GM23338 (cell line): ENCODE results near the gene BNIP1.

Experiments
- EZH2 ChIP-seq: fragments of 200-600 bp; sonication (generic); IDR thresholded peaks from one replicate; pipeline ENCODE4 v1.8.0; 2017; ENCODE audit warnings: antibody characterized with exemption, mild to moderate bottlenecking, low read depth; ENCODE audit not compliant: unreplicated experiment
- EZH2phosphoT487 ChIP-seq: fragments of 200-600 bp; sonication (generic); IDR thresholded peaks from one replicate; pipeline ENCODE4 v1.8.1; 2018; ENCODE audit warnings: antibody characterized with exemption; ENCODE audit not compliant: unreplicated experiment
- POLR2AphosphoS5 ChIP-seq: IDR thresholded peaks from 2 replicates; pipeline ENCODE4 v1.6.1; 2016; ENCODE audit warnings: antibody characterized with exemption, low read depth
- REST ChIP-seq: IDR thresholded peaks from one replicate; pipeline ENCODE4 v1.6.1; 2018; ENCODE audit warnings: antibody characterized with exemption; ENCODE audit not compliant: unreplicated experiment
- ZNF114 ChIP-seq: fragments of 250-450 bp; sonication (Bioruptor Pico); IDR thresholded peaks from 2 replicates; pipeline ENCODE4 v1.5.0; 2020; ENCODE audit warnings: mild to moderate bottlenecking, moderate library complexity
- ZNF331 ChIP-seq: fragments of 250-450 bp; sonication (Bioruptor Pico); IDR thresholded peaks from 2 replicates; pipeline ENCODE4 v1.5.0; 2020; ENCODE audit warnings: low read depth, mild to moderate bottlenecking, moderate library complexity
- ZNF462 ChIP-seq: fragments of 250-450 bp; sonication (Bioruptor Pico); IDR thresholded peaks from 2 replicates; pipeline ENCODE4 v1.5.0; 2020; ENCODE audit warnings: mild to moderate bottlenecking, moderate library complexity
- TF ChIP-seq, protein P1 (sequence below), 2 experiments: fragments of 200-600 bp in 1 of 2; sonication (generic) in 1 of 2; conservative IDR thresholded peaks; 2 replicates each; pipeline versions ENCODE4 v1.5.1 to v1.6.1; 2016 to 2017; ENCODE audit warnings: antibody characterized with exemption in 2 of 2, low read depth in 2 of 2, mild to moderate bottlenecking in 2 of 2, moderate library complexity in 1 of 2

- TF ChIP-seq, protein P1, sequence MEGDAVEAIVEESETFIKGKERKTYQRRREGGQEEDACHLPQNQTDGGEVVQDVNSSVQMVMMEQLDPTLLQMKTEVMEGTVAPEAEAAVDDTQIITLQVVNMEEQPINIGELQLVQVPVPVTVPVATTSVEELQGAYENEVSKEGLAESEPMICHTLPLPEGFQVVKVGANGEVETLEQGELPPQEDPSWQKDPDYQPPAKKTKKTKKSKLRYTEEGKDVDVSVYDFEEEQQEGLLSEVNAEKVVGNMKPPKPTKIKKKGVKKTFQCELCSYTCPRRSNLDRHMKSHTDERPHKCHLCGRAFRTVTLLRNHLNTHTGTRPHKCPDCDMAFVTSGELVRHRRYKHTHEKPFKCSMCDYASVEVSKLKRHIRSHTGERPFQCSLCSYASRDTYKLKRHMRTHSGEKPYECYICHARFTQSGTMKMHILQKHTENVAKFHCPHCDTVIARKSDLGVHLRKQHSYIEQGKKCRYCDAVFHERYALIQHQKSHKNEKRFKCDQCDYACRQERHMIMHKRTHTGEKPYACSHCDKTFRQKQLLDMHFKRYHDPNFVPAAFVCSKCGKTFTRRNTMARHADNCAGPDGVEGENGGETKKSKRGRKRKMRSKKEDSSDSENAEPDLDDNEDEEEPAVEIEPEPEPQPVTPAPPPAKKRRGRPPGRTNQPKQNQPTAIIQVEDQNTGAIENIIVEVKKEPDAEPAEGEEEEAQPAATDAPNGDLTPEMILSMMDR (conservative IDR thresholded peaks at IDR 0.05; ENCODE audit: low read depth in 2 of 2), result no peak
- TF ChIP-seq ZNF114 (no peak), POLR2AphosphoS5 (no peak), ZNF462 (no peak), ZNF331 (CRISPR knock-in tag) (no peak), REST (no peak), EZH2phosphoT487 (no peak), EZH2 (no peak)
These were observed 57.4 kb downstream of the BNIP1 start for GRCh38 chr5:173201636-173202265.
